KOPT-K1 (cell line): Measurements from ENCODE around the gene FOXJ3.

Experiments
- H3K27ac ChIP-seq: fragments of 200-600 bp; sonication (generic); 2 replicates; pipeline ENCODE4 v1.5.1; 2016; ENCODE audit warnings: antibody characterized with exemption, mild to moderate bottlenecking, low read depth, low read length; ENCODE audit not compliant: poor library complexity, severe bottlenecking
- H3K36me3 ChIP-seq: fragments of 200-600 bp; sonication (generic); 2 replicates; pipeline ENCODE4 v1.5.1; 2017; ENCODE audit warnings: antibody characterized with exemption, mild to moderate bottlenecking, low read length, moderate library complexity; ENCODE audit not compliant: insufficient read depth
- H3K9me3 ChIP-seq: fragments of 200-600 bp; sonication (generic); 2 replicates; pipeline ENCODE4 v1.5.1; 2017; ENCODE audit warnings: antibody characterized with exemption, low read length, mild to moderate bottlenecking; ENCODE audit not compliant: insufficient read depth, poor library complexity, severe bottlenecking

Gene FOXJ3

DNA sequence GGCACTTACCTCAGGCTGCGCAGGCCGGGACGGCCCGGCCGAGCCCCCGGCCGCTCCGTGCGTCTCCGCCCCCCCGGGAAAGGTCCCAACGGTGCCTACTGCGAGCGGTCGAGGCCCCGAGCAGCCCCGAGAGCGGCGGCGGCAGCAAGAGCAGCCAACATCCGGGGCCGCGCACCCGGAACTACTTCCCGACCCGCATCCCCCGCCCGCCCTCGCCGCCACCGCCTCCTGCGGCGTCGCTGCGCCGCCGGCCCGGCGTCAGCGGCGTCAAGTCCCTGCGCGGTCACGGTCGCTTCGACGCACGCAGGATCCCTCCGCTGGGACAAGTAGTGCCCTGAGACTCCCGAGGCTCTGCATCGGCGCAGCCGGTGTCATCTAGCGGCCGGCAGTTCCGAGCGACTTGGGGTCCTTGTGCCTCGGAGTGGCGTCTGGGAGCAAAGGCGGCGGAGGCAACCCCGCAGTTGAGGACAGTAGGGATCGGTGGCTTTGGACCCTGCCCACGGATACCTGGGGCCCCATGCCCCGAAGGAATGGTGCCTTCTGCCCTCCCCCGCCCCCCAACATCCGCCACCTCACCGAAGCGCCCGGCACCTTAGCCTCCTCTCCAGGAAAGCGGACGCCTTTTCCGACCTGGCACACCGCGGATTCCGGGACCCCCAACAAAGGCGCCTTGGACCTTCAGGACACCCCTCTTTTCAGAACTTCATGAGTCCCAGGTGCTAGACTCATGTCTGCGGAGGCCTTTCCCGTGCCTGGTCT, at the start of gene FOXJ3:
FOXJ3 (minus strand) TSS at position 186 of the 759 bp plus-strand sequence. CDS start 24,142 bp downstream, outside the sequence.
- no peaks in the 10 kb centered on the region for H3K36me3 ChIP-seq
- H3K27ac ChIP-seq = peak within 1 kb of the TSS; percentile 71
- no peaks in the 10 kb centered on the region for H3K9me3 ChIP-seq

GRCh38 chr1:42381280-42381673, 46.2 kb upstream of the FOXJ3 start:
- Histone ChIP-seq H3K27ac (no peak overlapping the region), H3K9me3 (no peaks in the 10 kb centered on the region), H3K36me3 (no peaks in the 10 kb centered on the region)

DNA sequence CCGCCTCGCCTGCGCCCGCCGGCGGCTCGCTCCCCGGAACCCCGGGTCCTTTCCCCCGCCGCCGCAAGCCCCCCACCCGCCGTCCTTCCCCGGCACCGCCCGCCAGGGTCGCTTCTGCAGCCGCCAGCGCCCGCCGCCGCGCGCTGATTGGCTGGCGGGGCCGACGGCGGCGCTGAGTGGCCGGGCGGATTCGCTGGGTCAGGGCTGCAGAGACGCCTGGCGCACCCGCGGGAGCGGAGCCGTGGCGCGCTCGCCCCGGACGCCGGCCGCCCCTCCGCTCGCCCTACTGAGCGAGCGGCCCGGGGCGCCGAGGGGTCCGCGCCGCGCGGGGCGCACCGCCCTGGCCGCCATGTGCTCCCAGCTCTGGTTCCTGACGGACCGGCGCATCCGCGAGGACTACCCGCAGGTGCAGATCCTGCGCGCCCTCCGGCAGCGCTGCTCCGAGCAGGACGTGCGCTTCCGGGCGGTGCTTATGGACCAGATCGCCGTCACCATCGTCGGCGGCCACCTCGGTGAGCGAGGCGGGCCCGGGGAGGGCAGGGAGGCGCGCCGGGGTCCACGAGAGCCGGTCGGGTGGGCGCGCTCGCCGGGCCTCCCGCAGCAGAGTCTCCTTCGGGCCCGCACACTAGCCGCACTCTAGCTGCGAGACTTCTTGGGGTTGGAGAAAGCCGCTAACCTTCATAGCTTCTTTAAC, 45.7 kb upstream of the FOXJ3 start, which contains the start of gene RIMKLA:
RIMKLA (plus strand) TSS at position 207 of the 694 bp plus-strand sequence; CDS start at position 350, 143 bp downstream.
- H3K9me3 ChIP-seq = no peaks in the 10 kb centered on the region
- no peak within 1 kb of the TSS for H3K27ac ChIP-seq

GRCh38 chr1:42379794-42380585, 45.0 kb upstream of the FOXJ3 start:
- H3K36me3 ChIP-seq = no peaks in the 10 kb centered on the region
- H3K27ac ChIP-seq = no peak overlapping the region

More for the DNA sequence above, 45.7 kb upstream of the FOXJ3 start, which contains the start of gene RIMKLA:
- H3K36me3 ChIP-seq = no peaks in the 10 kb centered on the region

DNA sequence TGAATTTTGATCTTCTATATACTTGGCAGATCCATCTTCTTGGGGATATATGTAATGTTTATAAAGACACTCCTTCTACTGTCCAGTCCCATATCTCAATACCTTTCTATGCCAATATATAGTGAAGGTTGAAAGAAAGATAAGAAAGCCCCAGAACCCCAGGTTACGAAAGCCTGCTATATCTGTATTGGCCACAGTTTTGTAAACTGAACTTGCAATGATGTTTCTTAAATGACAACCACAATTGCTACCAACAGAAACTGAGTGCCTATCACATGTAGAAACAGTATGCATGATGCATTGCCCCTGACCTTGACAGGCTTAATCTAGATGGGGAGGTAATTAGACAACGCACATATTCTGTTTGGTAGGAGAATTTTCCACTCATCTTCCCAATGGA, 37.8 kb upstream of the FOXJ3 start:
- Histone ChIP-seq H3K36me3 (no peaks in the 10 kb centered on the region), H3K27ac (no peak overlapping the region), H3K9me3 (no peaks in the 10 kb centered on the region)

More at GRCh38 chr1:42379794-42380585, 45.0 kb upstream of the FOXJ3 start:
- no peaks in the 10 kb centered on the region for H3K9me3 ChIP-seq

- H3K27ac ChIP-seq = no peak overlapping the region
- H3K36me3 ChIP-seq = no peaks in the 10 kb centered on the region
- H3K9me3 ChIP-seq = no peaks in the 10 kb centered on the region
Measured at GRCh38 chr1:42370876-42371549, 36.0 kb upstream of the FOXJ3 start.

DNA sequence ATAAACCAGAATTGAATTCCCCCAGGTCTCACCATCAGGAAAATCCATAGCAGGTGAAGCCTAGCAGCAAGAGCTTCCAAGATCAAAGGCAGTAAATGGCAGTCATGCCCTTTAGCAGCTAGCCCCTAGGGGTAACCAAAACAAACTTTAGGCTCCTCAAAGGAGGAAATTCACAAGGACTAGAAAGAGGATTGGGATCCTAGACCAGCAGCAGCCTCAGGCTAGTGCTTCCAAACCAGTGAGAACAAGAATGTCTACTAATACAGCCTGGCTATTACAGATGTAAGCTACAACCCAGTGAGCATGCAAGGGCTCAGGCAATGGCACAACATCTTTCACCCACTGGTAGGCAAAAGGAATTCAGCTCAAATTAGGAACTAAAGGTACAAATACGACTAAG, 34.4 kb upstream of the FOXJ3 start:
- Histone ChIP-seq H3K36me3 (no peaks in the 10 kb centered on the region), H3K9me3 (no peaks in the 10 kb centered on the region), H3K27ac (no peak overlapping the region)

DNA sequence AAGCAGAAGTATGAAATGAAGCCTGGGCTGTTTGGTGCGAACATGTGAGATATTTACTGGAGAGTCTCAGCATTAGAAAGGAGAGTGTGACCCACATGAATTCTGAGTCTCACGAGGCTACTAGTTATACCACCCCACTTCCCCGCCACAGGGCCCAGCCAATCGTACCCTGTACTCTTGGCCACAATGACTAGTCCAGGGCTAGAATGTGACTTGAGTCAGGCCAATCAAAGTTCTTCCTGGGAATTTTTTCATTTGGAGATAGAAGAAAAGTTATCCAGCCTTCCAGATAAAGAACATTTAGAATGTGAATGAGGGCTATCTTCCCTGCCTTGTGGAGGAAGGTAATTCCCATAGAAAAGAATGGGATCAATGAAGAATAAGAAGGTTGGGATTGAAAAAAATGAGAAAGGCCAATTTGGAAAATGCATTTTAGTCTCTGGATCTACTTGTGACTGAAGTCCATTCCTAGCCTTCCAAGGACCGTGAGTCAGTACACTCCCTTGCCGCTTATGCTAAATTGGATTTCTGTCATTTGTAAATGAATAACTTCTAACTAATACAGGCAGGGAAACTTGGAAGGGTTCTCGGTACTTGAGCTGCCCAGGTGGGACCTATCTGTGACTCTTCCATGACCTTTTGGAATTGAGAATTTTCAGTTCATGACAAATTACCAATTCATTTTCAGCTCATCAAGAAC, 33.2 kb upstream of the FOXJ3 start:
- Histone ChIP-seq H3K9me3 (no peaks in the 10 kb centered on the region), H3K36me3 (no peaks in the 10 kb centered on the region), H3K27ac (no peak overlapping the region)

GRCh38 chr1:42365118-42365517, 30.1 kb upstream of the FOXJ3 start:
- H3K9me3 ChIP-seq = no peaks in the 10 kb centered on the region
- no peaks in the 10 kb centered on the region for H3K36me3 ChIP-seq
- no peak overlapping the region for H3K27ac ChIP-seq

GRCh38 chr1:42364542-42364941, 29.5 kb upstream of the FOXJ3 start:
- no peaks in the 10 kb centered on the region for H3K36me3 ChIP-seq
- H3K9me3 ChIP-seq = no peaks in the 10 kb centered on the region
- no peak overlapping the region for H3K27ac ChIP-seq

DNA sequence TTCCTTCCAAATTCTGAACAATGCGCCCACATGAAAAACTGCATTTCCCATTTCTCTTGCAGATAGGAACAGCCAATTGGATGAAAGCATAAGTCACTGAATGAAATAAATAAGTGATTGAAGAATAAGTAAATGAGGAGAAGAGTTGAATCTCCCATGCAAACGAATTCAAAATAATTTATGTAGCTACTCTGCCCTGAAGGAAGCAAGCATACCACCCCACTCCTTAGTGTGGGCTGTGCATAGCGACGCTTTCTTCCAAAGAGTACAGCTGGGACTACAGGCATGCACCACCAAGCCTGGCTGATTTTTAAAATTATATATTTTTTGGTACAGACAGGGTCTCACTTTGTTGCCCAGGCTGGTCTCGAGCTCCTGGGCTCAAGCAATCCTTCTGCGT, 29.1 kb upstream of the FOXJ3 start:
- H3K9me3 ChIP-seq = no peaks in the 10 kb centered on the region
- no peaks in the 10 kb centered on the region for H3K36me3 ChIP-seq
- H3K27ac ChIP-seq = no peak overlapping the region

GRCh38 chr1:42359466-42359865, 24.4 kb upstream of the FOXJ3 start:
- Histone ChIP-seq H3K36me3 (no peaks in the 10 kb centered on the region), H3K27ac (no peak overlapping the region), H3K9me3 (no peaks in the 10 kb centered on the region)

- Histone ChIP-seq H3K36me3 (no peaks in the 10 kb centered on the region), H3K9me3 (no peaks in the 10 kb centered on the region), H3K27ac (no peak overlapping the region)
Measured at GRCh38 chr1:42358791-42359190, 23.8 kb upstream of the FOXJ3 start.

GRCh38 chr1:42350086-42350485, 15.1 kb upstream of the FOXJ3 start:
- no peak overlapping the region for H3K27ac ChIP-seq
- no peaks in the 10 kb centered on the region for H3K36me3 ChIP-seq
- H3K9me3 ChIP-seq = no peaks in the 10 kb centered on the region
